Left hindlimb (tissue), 1 donor: ENCODE measurements around the gene PBX1.

Experiments used
- DNase-seq: peaks from one replicate; pipeline ENCODE4 v3.0.0-alpha.2; 2018

PBX1 gene

GRCh38 chr1:164786980-164787833 is 228.2 kb downstream of the PBX1 start:
- DNase-seq = peak; percentile 80

GRCh38 chr1:164787834-164788231 is 228.8 kb downstream of the PBX1 start:
- DNase-seq = no peak

GRCh38 chr1:164790081-164790480 is 231.1 kb downstream of the PBX1 start:
- DNase-seq = no peak

GRCh38 chr1:164792410-164793004 is 233.5 kb downstream of the PBX1 start:
- DNase-seq = no peak

GRCh38 chr1:164794356-164794755 is 235.4 kb downstream of the PBX1 start:
- no peak for DNase-seq

- no peak for DNase-seq
Observed at GRCh38 chr1:164796916-164797315, 237.9 kb downstream of the PBX1 start.

GRCh38 chr1:164801246-164801731 is 242.3 kb downstream of the PBX1 start:
- no peak for DNase-seq

- no peak for DNase-seq
Observed at GRCh38 chr1:164801791-164802502, 243.0 kb downstream of the PBX1 start.

- DNase-seq = no peak
Observed at GRCh38 chr1:164802529-164803282, 243.7 kb downstream of the PBX1 start.

- DNase-seq = no peak
Observed at GRCh38 chr1:164803366-164803765, 244.4 kb downstream of the PBX1 start.

GRCh38 chr1:164804366-164804765 is 245.4 kb downstream of the PBX1 start:
- DNase-seq = no peak

- DNase-seq = no peak
Observed at GRCh38 chr1:164805399-164805798, 246.4 kb downstream of the PBX1 start.

GRCh38 chr1:164806531-164806930 is 247.5 kb downstream of the PBX1 start:
- no peak for DNase-seq

- DNase-seq = no peak
Observed at GRCh38 chr1:164813776-164814175, 254.8 kb downstream of the PBX1 start.

- DNase-seq = no peak
Observed at GRCh38 chr1:164821648-164822047, 262.7 kb downstream of the PBX1 start.

- DNase-seq = no peak
Observed at GRCh38 chr1:164823486-164824279, 264.7 kb downstream of the PBX1 start.

- no peak for DNase-seq
Observed at GRCh38 chr1:164824542-164824941, 265.6 kb downstream of the PBX1 start.

GRCh38 chr1:164830628-164831027 is 271.6 kb downstream of the PBX1 start:
- DNase-seq = no peak

GRCh38 chr1:164834641-164835040 is 275.7 kb downstream of the PBX1 start:
- no peak for DNase-seq

- no peak for DNase-seq
Observed at GRCh38 chr1:164836614-164837018, 277.6 kb downstream of the PBX1 start.

GRCh38 chr1:164838786-164839185 is 279.8 kb downstream of the PBX1 start:
- DNase-seq = no peak

GRCh38 chr1:164840936-164841335 is 282.0 kb downstream of the PBX1 start:
- DNase-seq = no peak
